ENCODE results near the gene PPTC7.

DNA sequence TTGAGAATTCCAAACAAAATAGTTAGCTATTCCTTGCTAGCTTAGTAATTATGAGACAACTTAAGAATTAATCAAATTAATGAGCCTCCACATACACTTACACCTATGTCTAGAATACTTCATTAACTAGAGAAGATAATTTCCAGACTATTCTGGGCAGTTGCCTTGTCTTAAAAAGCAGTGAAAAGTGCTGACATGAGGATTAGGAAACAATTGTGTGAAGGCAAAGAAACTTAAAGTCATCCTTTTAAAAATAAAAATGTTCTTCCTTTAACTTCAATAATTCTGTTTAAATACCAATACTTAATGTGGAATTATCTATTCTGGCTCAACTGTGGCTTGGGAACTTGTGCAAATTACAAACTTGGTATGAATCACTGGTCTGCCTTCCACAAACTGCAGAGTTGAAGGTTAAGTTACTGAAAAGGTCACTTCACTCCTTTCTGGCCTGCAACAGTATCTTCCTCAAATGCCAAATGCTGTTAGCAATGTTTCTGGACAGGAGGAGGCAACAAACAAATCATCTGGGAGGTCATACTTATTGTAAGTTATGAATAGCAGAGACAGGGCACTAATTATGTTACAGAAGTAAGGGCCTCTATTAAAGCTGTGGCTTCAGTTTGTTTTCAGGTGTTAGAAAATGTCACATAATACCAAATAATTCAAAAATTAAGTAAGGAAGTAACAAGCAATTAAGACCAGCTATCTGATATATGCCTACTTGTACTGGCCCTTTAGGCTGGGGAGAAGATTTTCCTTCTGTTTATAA lies 19.2 kb downstream of the PPTC7 start:
- TF ChIP-seq EZH2 (IDR thresholded peaks at IDR 0.05; ENCODE audit: borderline replicate concordance, control insufficient read depth, low read depth, low read length) = no peak
- TF ChIP-seq SP1 (IDR thresholded peaks at IDR 0.05; ENCODE audit: low read depth, low read length) = no peak
- TF ChIP-seq JUND (IDR thresholded peaks at IDR 0.05; ENCODE audit: low read depth, low read length) = no peak
- TF ChIP-seq, protein P1, sequence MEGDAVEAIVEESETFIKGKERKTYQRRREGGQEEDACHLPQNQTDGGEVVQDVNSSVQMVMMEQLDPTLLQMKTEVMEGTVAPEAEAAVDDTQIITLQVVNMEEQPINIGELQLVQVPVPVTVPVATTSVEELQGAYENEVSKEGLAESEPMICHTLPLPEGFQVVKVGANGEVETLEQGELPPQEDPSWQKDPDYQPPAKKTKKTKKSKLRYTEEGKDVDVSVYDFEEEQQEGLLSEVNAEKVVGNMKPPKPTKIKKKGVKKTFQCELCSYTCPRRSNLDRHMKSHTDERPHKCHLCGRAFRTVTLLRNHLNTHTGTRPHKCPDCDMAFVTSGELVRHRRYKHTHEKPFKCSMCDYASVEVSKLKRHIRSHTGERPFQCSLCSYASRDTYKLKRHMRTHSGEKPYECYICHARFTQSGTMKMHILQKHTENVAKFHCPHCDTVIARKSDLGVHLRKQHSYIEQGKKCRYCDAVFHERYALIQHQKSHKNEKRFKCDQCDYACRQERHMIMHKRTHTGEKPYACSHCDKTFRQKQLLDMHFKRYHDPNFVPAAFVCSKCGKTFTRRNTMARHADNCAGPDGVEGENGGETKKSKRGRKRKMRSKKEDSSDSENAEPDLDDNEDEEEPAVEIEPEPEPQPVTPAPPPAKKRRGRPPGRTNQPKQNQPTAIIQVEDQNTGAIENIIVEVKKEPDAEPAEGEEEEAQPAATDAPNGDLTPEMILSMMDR (IDR thresholded peaks at IDR 0.05 in 2 of 3, conservative IDR thresholded peaks at IDR 0.05 in 1 of 3; ENCODE audit: control insufficient read depth in 2 of 3, extremely low read depth in 1 of 3, insufficient read depth in 1 of 3, low read depth in 3 of 3, low read length in 3 of 3) = no peak
- TF ChIP-seq RB1 (IDR thresholded peaks at IDR 0.05; ENCODE audit: borderline replicate concordance) = no peak

Data from GM12878 (cell line).